ENCODE results near the gene CPNE4. TPM values are rescaled to one million over a fixed set of nuclear protein-coding genes. Genes with fewer than 3 reads are reported as not detected.

Gene CPNE4
- total and polyA plus RNA-seq, 9 of the 15 experiments (the other 6 are each of a cell fraction or from before 2014, with no cell fraction given) = not detected

DNA sequence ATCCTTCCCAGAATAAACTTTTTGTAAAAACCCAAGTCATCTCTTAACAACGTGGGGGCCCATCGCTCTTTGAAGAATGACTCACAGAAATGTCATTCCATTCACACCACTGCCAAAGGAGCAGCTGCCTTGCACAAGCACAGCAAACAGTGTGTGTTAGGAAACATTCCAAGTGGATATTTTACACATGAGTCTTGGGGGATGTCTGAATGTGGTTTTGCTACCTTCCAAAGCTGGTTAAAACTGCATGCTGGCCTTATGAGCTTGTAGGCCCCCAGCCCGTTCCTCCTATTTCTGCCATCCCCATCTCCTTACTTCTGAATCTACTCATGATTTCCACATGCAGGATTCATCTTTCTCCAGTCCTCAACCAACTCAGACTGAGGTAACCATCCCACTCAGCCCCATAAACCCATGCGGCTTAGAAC lies 130.8 kb downstream of the CPNE4 start (continued):
- TF ChIP-seq GMEB1 (CRISPR knock-in tag; IDR thresholded peaks at IDR 0.05) (no peak), CTCFL (IDR thresholded peaks at IDR 0.05; ENCODE audit: borderline replicate concordance, insufficient read depth, low read depth, low read length, poor library complexity, severe bottlenecking) (no peak), ZNF512 (tag; IDR thresholded peaks at IDR 0.05) (no peak), PHB2 (IDR thresholded peaks at IDR 0.05; ENCODE audit: low read depth) (no peak), ZFX (CRISPR knock-in tag; IDR thresholded peaks at IDR 0.05) (no peak), HNRNPK (IDR thresholded peaks at IDR 0.05; ENCODE audit: low read depth, low read length, poor library complexity, severe bottlenecking) (no peak), TBL1XR1 (IDR thresholded peaks at IDR 0.05; ENCODE audit: low read length in 2 of 2) (no peak), ZBTB9 (CRISPR knock-in tag; IDR thresholded peaks at IDR 0.05) (no peak)
- TF ChIP-seq, protein P1, sequence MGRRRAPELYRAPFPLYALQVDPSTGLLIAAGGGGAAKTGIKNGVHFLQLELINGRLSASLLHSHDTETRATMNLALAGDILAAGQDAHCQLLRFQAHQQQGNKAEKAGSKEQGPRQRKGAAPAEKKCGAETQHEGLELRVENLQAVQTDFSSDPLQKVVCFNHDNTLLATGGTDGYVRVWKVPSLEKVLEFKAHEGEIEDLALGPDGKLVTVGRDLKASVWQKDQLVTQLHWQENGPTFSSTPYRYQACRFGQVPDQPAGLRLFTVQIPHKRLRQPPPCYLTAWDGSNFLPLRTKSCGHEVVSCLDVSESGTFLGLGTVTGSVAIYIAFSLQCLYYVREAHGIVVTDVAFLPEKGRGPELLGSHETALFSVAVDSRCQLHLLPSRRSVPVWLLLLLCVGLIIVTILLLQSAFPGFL (CRISPR knock-in tag; IDR thresholded peaks at IDR 0.05) = no peak
- TF ChIP-seq, protein P2, sequence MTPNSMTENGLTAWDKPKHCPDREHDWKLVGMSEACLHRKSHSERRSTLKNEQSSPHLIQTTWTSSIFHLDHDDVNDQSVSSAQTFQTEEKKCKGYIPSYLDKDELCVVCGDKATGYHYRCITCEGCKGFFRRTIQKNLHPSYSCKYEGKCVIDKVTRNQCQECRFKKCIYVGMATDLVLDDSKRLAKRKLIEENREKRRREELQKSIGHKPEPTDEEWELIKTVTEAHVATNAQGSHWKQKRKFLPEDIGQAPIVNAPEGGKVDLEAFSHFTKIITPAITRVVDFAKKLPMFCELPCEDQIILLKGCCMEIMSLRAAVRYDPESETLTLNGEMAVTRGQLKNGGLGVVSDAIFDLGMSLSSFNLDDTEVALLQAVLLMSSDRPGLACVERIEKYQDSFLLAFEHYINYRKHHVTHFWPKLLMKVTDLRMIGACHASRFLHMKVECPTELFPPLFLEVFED (CRISPR knock-in tag; conservative IDR thresholded peaks at IDR 0.05) = no peak

Measured in K562 (cell line).